SH-SY5Y (cell line): ENCODE measurements around the gene STMN1.

Experiments
- GATA2 ChIP-seq: IDR thresholded peaks from 2 replicates; pipeline ENCODE4 v1.6.1; 2011; ENCODE audit warnings: mild to moderate bottlenecking, low read depth, low read length
- GATA3 ChIP-seq: IDR thresholded peaks from 2 replicates; pipeline ENCODE4 v1.6.1; 2011; ENCODE audit warnings: low read depth, mild to moderate bottlenecking, low read length, moderate library complexity

DNA sequence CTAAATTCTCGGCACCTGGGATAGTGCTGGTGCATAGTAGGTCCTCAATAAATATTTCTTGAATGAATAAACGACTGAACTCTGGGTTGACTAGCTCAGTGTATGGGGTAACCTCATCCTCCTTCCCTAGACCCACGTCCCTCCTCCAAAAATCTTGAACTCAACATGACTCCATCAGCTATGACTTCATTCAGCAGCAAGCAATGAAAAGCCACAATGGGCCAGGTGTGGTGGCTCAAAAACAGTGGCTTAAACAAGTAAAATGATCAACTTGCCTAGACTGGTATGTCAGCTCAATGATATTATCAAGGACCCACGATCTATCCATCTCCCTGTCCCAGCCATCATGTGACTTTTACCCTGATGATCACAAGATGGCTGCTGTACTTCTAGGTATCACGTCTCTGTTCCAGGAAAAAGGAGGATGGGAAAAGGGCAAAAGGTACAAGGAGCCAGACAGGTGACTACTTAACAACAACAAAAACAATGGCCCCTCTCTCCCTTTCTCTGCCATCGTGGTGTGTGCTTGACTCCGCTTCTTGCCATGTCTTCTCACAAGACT is 17.7 kb downstream of the STMN1 start:
- no peak for TF ChIP-seq GATA2
- no peak for TF ChIP-seq GATA3
